ENCODE results near the gene SMIM20. TPM values are rescaled to one million over a fixed set of nuclear protein-coding genes. Genes with fewer than 3 reads are reported as not detected.

Gene SMIM20
- total RNA-seq, 2 experiments from 2014 or later: 44.0 to 53.8 TPM

DNA sequence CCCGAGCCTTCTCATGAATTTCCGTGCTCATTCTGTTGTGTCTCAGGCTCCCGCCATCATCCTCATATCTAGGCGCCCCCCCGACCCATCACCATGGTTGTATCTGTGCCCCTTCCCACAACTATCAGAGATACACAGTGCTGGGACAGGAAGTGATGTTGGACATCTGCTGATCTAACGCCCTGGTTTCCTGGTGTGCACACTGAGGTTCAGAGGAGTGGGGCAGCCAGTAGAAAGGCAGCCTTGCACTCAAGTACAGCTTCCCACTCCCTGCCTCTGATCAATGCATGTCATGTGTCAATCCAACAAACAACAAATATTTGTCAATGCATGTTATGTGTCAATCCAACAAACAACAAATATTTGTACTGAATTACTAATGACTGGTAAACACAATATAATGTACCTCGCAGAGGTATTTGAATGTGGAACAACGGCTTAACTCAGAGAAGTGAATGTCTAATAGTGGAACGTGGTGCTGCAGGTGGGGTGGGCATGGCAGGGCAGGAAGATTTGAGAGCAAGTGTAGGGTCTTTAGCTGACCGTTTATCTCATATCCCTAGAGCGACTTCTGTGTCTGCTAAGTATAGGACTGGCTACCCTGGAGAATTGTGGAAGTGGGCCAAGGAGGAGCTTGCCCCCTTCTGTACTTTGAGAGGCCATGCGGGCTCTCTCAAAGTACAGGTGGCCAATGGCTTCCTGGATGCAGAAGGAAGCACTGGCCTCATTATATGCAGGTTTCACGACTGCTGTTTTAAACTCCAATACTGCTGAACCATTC is 41.0 kb upstream of the SMIM20 start:
- peak; percentile 77 for DNase-seq (ENCODE audit: low spot score)
- POLR2A ChIA-PET: interaction anchor here (0.7 to 7.4 kb wide), 16 partner anchors 8 to 989 kb away, joined by 3 to 97 read pairs (median 4); partner anchors contain the start of gene SMIM20
- peaks cover 39% of the 10 kb centered on the region for H3K79me2 ChIP-seq (ENCODE audit: insufficient read depth, low read depth, low read length)
- intact Hi-C loops (cut with micrococcal nuclease; ENCODE audit: unreplicated experiment): loop anchor here (5.0 kb wide), 1 partner anchor 984 kb away; no protein-coding TSS in a partner anchor
- H3K27ac ChIP-seq (ENCODE audit: low read depth, low read length, poor library complexity, severe bottlenecking): peak overlapping the region; percentile 99
- H3K9me3 ChIP-seq (ENCODE audit: low read length): no peaks in the 10 kb centered on the region
- peak overlapping the region; percentile 78 for H3K4me2 ChIP-seq (ENCODE audit: low read length)
- no peaks in the 10 kb centered on the region; the same call in 1 of the 2 replicates for H3K36me3 ChIP-seq (ENCODE audit: insufficient read depth, low read length)
- CTCF ChIA-PET (ENCODE audit: unreplicated experiment): interaction anchor here (1.4 to 1.6 kb wide), 3 partner anchors 8 to 15 kb away, joined by 4 to 7 read pairs (median 4); no protein-coding TSS in a partner anchor
- no TSS peak for BruUV-seq (replicated peaks)
- H3K4me3 ChIP-seq (ENCODE audit: low read depth, low read length, poor library complexity, severe bottlenecking): peak overlapping the region; percentile 50
- no peaks in the 10 kb centered on the region for H4K20me1 ChIP-seq (ENCODE audit: insufficient read depth, low read length)
- H3K9me2 ChIP-seq (ENCODE audit: insufficient read depth, low read length): no peaks in the 10 kb centered on the region
- H2AFZ ChIP-seq (ENCODE audit: low read length): peak overlapping the region; percentile 4; the same call in 1 of the 2 replicates
- H3K4me1 ChIP-seq (ENCODE audit: insufficient read depth, low read length, poor library complexity, severe bottlenecking): peaks cover 100% of the 10 kb centered on the region
- no peak for TF ChIP-seq EZH2phosphoT487 (IDR thresholded peaks at IDR 0.05; ENCODE audit: borderline replicate concordance, low read depth, low read length)

DNA sequence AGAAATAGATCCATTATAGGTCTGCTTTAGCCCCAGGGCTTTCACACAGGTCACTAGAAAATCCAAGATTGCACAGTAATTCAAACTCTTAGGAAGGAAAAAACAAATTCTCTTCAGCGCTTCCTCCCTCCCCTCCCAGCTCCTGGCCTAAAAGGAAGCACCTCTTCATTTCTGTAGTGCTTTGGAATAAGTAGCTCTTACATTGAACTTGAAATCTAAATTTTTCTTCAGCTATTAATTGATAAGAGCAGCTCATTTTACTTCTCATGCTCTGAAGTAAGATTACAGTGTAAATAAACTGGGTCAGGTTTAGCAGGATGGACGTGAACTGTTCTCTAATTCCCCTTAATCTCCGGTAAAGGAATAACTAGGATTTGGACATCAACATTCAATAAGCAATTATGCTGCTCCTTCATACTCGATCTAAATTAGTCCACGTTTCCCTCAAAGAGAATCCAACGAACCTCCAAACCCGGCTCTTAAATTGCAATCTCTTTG is 40.3 kb upstream of the SMIM20 start:
- TF ChIP-seq, protein P1, sequence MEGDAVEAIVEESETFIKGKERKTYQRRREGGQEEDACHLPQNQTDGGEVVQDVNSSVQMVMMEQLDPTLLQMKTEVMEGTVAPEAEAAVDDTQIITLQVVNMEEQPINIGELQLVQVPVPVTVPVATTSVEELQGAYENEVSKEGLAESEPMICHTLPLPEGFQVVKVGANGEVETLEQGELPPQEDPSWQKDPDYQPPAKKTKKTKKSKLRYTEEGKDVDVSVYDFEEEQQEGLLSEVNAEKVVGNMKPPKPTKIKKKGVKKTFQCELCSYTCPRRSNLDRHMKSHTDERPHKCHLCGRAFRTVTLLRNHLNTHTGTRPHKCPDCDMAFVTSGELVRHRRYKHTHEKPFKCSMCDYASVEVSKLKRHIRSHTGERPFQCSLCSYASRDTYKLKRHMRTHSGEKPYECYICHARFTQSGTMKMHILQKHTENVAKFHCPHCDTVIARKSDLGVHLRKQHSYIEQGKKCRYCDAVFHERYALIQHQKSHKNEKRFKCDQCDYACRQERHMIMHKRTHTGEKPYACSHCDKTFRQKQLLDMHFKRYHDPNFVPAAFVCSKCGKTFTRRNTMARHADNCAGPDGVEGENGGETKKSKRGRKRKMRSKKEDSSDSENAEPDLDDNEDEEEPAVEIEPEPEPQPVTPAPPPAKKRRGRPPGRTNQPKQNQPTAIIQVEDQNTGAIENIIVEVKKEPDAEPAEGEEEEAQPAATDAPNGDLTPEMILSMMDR (conservative IDR thresholded peaks at IDR 0.05; ENCODE audit: low read length): no peak
- TF ChIP-seq EZH2phosphoT487 (IDR thresholded peaks at IDR 0.05; ENCODE audit: borderline replicate concordance, low read depth, low read length): no peak
- Histone ChIP-seq H4K20me1 (ENCODE audit: insufficient read depth, low read length) (no peaks in the 10 kb centered on the region), H3K79me2 (ENCODE audit: insufficient read depth, low read depth, low read length) (peaks cover 33% of the 10 kb centered on the region; the same call in 1 of the 2 replicates), H3K9me3 (ENCODE audit: low read length) (no peaks in the 10 kb centered on the region), H2AFZ (ENCODE audit: low read length) (no peak overlapping the region; the same call in 1 of the 2 replicates), H3K4me1 (ENCODE audit: insufficient read depth, low read length, poor library complexity, severe bottlenecking) (peaks cover 100% of the 10 kb centered on the region), H3K27ac (ENCODE audit: low read depth, low read length, poor library complexity, severe bottlenecking) (peak overlapping the region; percentile 99), H3K36me3 (ENCODE audit: insufficient read depth, low read length) (no peaks in the 10 kb centered on the region; the same call in 1 of the 2 replicates), H3K9me2 (ENCODE audit: insufficient read depth, low read length) (no peaks in the 10 kb centered on the region), H3K4me3 (ENCODE audit: low read depth, low read length, poor library complexity, severe bottlenecking) (peak overlapping the region; percentile 50), H3K4me2 (ENCODE audit: low read length) (peak overlapping the region; percentile 78)
- no peak for DNase-seq (ENCODE audit: low spot score)
- BruUV-seq (replicated peaks): no TSS peak
- ChIA-PET CTCF (ENCODE audit: unreplicated experiment) (interaction anchor here (1.4 to 1.6 kb wide), 3 partner anchors 8 to 16 kb away, joined by 4 to 7 read pairs (median 4); no protein-coding TSS in a partner anchor), POLR2A (interaction anchor here (0.7 to 7.4 kb wide), 16 partner anchors 9 to 988 kb away, joined by 3 to 97 read pairs (median 4); partner anchors contain the start of gene SMIM20)
- intact Hi-C loops (cut with micrococcal nuclease; ENCODE audit: unreplicated experiment): loop anchor here (2.0 to 5.0 kb wide), 2 partner anchors 13 to 984 kb away; no protein-coding TSS in a partner anchor

DNA sequence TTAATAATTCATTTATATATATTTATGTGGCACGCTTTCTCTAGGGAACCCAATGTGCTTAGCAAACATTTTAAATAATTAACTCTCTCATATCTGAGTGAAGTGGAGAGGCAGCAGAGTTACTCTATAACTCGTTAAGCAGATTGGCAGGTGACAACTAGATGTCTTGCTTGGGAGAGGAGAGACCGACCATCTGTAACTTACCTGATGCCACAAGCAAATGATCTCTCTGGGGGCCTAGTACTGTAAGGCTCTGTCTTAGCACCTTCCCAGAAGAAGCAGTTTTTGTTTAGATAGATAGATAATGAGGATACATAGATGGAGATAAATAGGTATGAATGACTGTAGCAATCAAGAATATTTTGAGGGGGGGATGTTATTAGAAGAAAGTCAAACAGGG is 39.4 kb upstream of the SMIM20 start:
- Histone ChIP-seq H3K9me3 (ENCODE audit: low read length) (no peaks in the 10 kb centered on the region), H3K4me1 (ENCODE audit: insufficient read depth, low read length, poor library complexity, severe bottlenecking) (peaks cover 100% of the 10 kb centered on the region), H3K36me3 (ENCODE audit: insufficient read depth, low read length) (no peaks in the 10 kb centered on the region; the same call in 1 of the 2 replicates), H2AFZ (ENCODE audit: low read length) (no peak overlapping the region), H3K27ac (ENCODE audit: low read depth, low read length, poor library complexity, severe bottlenecking) (peak overlapping the region; percentile 99), H3K4me3 (ENCODE audit: low read depth, low read length, poor library complexity, severe bottlenecking) (peak overlapping the region; percentile 49), H3K79me2 (ENCODE audit: insufficient read depth, low read depth, low read length) (peaks cover 23% of the 10 kb centered on the region; the same call in 1 of the 2 replicates), H3K4me2 (ENCODE audit: low read length) (peak overlapping the region; percentile 78), H3K9me2 (ENCODE audit: insufficient read depth, low read length) (no peaks in the 10 kb centered on the region), H4K20me1 (ENCODE audit: insufficient read depth, low read length) (no peaks in the 10 kb centered on the region)
- TF ChIP-seq, protein P1 (conservative IDR thresholded peaks at IDR 0.05; ENCODE audit: low read length): no peak
- TF ChIP-seq EZH2phosphoT487 (IDR thresholded peaks at IDR 0.05; ENCODE audit: borderline replicate concordance, low read depth, low read length): no peak
- no TSS peak for BruUV-seq (replicated peaks)
- peak; percentile 88 for DNase-seq (ENCODE audit: low spot score)
- POLR2A ChIA-PET: interaction anchor here (1.7 to 7.4 kb wide), 3 partner anchors 10 to 39 kb away, joined by 15 to 97 read pairs (median 31); partner anchors contain the start of gene SMIM20
- CTCF ChIA-PET (ENCODE audit: unreplicated experiment): interaction anchor here (1.5 to 1.6 kb wide), 2 partner anchors 9 to 17 kb away, joined by 4 read pairs; no protein-coding TSS in a partner anchor
- intact Hi-C loops (cut with micrococcal nuclease; ENCODE audit: unreplicated experiment): loop anchor here (1.0 to 5.0 kb wide), 3 partner anchors 7 to 983 kb away; no protein-coding TSS in a partner anchor
